ENCODE measurements around the gene EIF3K. TPM values are rescaled to one million over a fixed set of nuclear protein-coding genes. Genes with fewer than 3 reads are reported as not detected.
A peak's percentile ranks its signal among the peaks of the same experiment; 100 is the strongest.

Gene EIF3K
- total RNA-seq, 4 donors from 2014 or later: 326 to 534 (median 466) TPM

- Histone ChIP-seq H3K4me1 (peaks cover 0 to 21% (median 4%) of the 10 kb centered on the region in 4 donors), H3K27me3 (no peaks in the 10 kb centered on the region), H3K36me3 (peaks cover 0 to 70% (median 7%) of the 10 kb centered on the region in 3 donors), H3K4me3 (no peak overlapping the region), H3K9me3 (no peaks in the 10 kb centered on the region), H3K27ac (peak overlapping the region in 2 of 4 donors; percentile 22 to 58)
- 88 to 92% methylated on average over 17 of the region's 17 CpGs for WGBS, 2 donors
- TF ChIP-seq CTCF (IDR thresholded peaks at IDR 0.05) (no peak), EP300 (IDR thresholded peaks at IDR 0.05) (no peak), POLR2A (IDR thresholded peaks at IDR 0.05) (no peak)
- DNase-seq (ENCODE audit: low spot score in 2 of 2): no peak
Observed at GRCh38 chr19:38635483-38636399, 16.8 kb downstream of the EIF3K start.

DNA sequence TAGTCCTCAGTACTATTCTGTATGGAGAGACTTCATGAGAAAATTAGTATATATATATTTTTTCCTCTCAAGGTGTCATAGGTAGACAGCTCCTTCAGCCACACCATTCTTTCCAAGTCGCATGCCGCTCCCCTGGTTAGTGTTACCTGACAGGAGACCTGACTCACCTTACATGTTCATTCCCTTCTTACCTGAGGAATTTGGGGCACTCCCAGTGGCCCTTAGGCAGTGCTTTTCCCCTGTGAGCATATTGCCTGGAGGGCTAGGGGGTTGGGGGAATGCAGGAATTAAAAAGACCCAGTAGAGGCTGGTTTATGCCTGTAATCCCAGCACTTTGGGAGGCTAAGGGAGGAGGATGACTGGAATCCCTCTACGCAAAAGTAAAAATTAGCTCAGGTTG, 19.5 kb downstream of the EIF3K start:
- WGBS, 2 donors: 98% methylated on average over 3 of the region's 3 CpGs
- no peak for TF ChIP-seq CTCF (IDR thresholded peaks at IDR 0.05)
- TF ChIP-seq EP300 (IDR thresholded peaks at IDR 0.05): no peak
- TF ChIP-seq POLR2A (IDR thresholded peaks at IDR 0.05): no peak
- DNase-seq (ENCODE audit: low spot score in 2 of 2): no peak
- no peaks in the 10 kb centered on the region for H3K27me3 ChIP-seq
- H3K27ac ChIP-seq: no peak overlapping the region
- H3K4me3 ChIP-seq: no peak overlapping the region
- peaks cover 0 to 43% (median 3%) of the 10 kb centered on the region in 3 donors for H3K36me3 ChIP-seq
- no peaks in the 10 kb centered on the region for H3K9me3 ChIP-seq
- peaks cover 0 to 21% (median 4%) of the 10 kb centered on the region in 4 donors for H3K4me1 ChIP-seq

DNA sequence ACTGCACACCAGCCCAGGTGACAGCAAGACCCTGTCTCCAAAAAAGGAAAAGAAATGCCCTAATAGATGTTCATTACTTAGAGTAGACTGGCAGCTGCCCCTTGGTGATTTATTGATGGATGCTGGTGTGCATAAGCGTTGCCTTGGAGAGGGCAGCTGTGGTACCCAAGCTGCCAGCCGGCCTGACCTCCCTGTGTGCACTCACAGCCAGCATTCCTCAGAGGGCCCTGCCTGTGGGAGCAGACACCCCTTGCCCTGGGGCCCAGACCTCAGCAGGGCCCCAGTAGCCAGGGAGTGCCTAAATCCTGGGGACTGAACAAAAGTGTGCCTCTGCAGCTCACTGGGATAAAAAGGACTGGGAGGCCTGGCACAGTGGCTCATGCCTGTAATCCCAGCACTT, 20.7 kb downstream of the EIF3K start:
- WGBS, 2 donors: 60 to 79% methylated on average over 2 of the region's 2 CpGs

GRCh38 chr19:38640368-38640767, 21.4 kb downstream of the EIF3K start:
- DNase-seq (ENCODE audit: low spot score in 2 of 2): no peak
- peaks cover 0 to 35% (median 0%) of the 10 kb centered on the region in 3 donors for H3K36me3 ChIP-seq
- no peaks in the 10 kb centered on the region for H3K9me3 ChIP-seq
- peak overlapping the region in 1 of 4 donors; percentile 15 for H3K27ac ChIP-seq
- no peak for TF ChIP-seq POLR2A (IDR thresholded peaks at IDR 0.05)
- peak in 1 of 2 donors; percentile 11 for TF ChIP-seq EP300 (IDR thresholded peaks at IDR 0.05)
- H3K4me1 ChIP-seq: peaks cover 0 to 12% (median 4%) of the 10 kb centered on the region in 4 donors
- H3K4me3 ChIP-seq: no peak overlapping the region
- WGBS, 2 donors: 68 to 76% methylated on average over 4 of the region's 4 CpGs
- H3K27me3 ChIP-seq: no peaks in the 10 kb centered on the region

More for the DNA sequence above, 20.7 kb downstream of the EIF3K start:
- Histone ChIP-seq H3K36me3 (peaks cover 0 to 39% (median 0%) of the 10 kb centered on the region in 3 donors), H3K4me3 (no peak overlapping the region), H3K27ac (no peak overlapping the region), H3K9me3 (no peaks in the 10 kb centered on the region), H3K4me1 (peaks cover 0 to 17% (median 4%) of the 10 kb centered on the region in 4 donors), H3K27me3 (no peaks in the 10 kb centered on the region)
- no peak for TF ChIP-seq POLR2A (IDR thresholded peaks at IDR 0.05)
- DNase-seq (ENCODE audit: low spot score in 2 of 2): no peak

DNA sequence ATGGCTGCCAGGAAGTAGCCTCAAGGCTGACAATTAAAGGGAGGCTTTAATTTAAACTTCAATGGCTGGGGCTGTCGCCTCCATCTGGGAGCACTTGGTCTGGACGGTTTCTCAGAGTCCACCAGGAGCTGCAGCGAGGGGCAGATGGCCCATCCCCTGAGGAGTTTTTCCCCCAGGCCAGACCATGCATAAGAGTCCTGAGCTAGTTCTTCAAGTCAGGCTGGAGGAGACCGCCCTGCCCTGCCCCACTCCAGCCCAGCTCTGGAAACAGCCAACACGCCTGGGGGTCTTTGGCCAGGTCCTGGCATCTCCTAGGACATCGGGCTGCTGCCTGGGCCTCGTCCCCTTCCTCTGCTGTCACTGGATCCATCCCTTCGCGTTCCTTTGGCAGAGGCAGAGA, 23.2 kb downstream of the EIF3K start:
- no peaks in the 10 kb centered on the region for H3K9me3 ChIP-seq
- no peak overlapping the region for H3K4me3 ChIP-seq
- no peak for DNase-seq (ENCODE audit: low spot score in 2 of 2)
- H3K4me1 ChIP-seq: peaks cover 0 to 6% (median 4%) of the 10 kb centered on the region in 4 donors
- no peak overlapping the region for H3K27ac ChIP-seq
- 67 to 82% methylated on average over 5 to 8 of the region's 9 CpGs for WGBS, 2 donors
- no peaks in the 10 kb centered on the region for H3K27me3 ChIP-seq
- peaks cover 0 to 19% (median 0%) of the 10 kb centered on the region in 3 donors for H3K36me3 ChIP-seq
- TF ChIP-seq CTCF (IDR thresholded peaks at IDR 0.05) (no peak), EP300 (IDR thresholded peaks at IDR 0.05) (no peak), POLR2A (IDR thresholded peaks at IDR 0.05) (no peak)

DNA sequence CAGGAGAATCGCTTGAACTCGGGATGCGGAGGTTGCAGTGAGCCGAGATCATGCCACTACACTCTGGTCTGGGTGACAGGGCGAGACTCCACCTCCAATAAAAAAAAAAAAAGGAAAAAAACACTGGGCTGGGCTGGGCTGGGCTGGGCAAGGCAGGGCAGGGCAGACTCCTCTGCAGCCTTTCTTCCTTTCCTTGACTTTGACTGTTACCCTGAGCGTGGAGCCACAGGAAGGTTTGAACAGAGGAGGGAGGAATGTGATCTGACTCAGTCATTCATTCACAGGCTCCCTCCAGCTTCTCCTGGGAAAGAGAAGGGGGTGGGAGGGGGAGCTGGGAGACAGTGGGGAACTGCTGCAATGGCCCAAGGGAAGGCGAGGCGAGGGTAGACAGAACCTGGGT, 25.7 kb downstream of the EIF3K start:
- Histone ChIP-seq H3K4me3 (no peak overlapping the region), H3K27me3 (no peaks in the 10 kb centered on the region), H3K4me1 (peaks cover 0 to 21% (median 7%) of the 10 kb centered on the region in 4 donors), H3K27ac (no peak overlapping the region), H3K36me3 (peaks cover 0 to 2% (median 0%) of the 10 kb centered on the region in 3 donors), H3K9me3 (no peaks in the 10 kb centered on the region)
- no peak for TF ChIP-seq EP300 (IDR thresholded peaks at IDR 0.05)
- TF ChIP-seq POLR2A (IDR thresholded peaks at IDR 0.05): no peak
- TF ChIP-seq CTCF (IDR thresholded peaks at IDR 0.05): no peak
- 88 to 93% methylated on average over 8 of the region's 8 CpGs for WGBS, 2 donors
- DNase-seq (ENCODE audit: low spot score in 2 of 2): no peak

Measured in tibial nerve (tissue), 4 donors.